Activated gamma-delta T cell treated with anti-CD3 and anti-CD28 coated beads, Interleukin-2, amount 50 U/mL, for 16 hours (primary cell): Measurements from ENCODE around the gene LZTS3.
"Not testable (repeated sequence)": the region's sequence is repeated elsewhere in the genome, so short reads cannot be mapped to it uniquely, and the experiment has no call there.

ENCODE experiments used
- DNase-seq: peaks from one replicate; pipeline ENCODE4 v3.0.0-alpha.2; 2020; ENCODE audit warnings: low read depth

Gene LZTS3

DNA sequence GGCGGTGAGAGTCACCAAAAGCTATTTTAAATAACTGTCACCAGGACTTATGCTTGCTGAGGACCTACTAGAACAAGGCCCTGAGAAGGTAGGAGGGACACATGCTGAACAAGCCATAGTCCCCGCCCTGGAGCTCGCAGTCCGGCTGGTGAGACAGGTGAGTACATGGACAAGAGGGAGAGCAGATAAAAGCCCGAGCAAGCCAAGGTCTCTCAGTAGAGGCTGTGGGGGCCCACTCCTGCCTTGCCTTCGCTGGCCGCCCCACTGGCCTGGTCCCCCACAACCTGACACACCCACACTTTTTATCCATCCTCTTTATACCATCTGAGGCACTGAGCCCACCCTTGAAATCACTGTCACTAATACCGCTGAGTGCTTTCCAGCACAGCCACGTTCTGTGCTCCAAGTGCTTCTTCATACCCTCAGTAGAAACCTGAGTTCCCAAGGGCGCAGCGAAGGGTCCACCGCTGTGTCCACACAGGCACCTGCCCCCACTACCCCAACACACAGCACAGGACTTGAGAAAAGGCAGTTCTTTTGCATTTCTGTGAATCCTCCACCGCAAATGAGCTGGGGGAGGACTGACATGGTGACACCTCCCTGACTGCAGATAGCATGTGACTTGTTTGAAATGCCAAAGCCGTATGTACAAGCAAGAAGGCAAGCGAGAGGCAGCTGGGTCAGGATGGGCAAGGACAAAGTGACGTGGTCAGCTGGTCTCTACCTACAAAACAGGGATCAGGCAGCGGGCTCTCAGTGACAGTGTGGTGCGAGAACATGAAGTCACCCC is 19.1 kb upstream of the LZTS3 start:
- DNase-seq: no peak

DNA sequence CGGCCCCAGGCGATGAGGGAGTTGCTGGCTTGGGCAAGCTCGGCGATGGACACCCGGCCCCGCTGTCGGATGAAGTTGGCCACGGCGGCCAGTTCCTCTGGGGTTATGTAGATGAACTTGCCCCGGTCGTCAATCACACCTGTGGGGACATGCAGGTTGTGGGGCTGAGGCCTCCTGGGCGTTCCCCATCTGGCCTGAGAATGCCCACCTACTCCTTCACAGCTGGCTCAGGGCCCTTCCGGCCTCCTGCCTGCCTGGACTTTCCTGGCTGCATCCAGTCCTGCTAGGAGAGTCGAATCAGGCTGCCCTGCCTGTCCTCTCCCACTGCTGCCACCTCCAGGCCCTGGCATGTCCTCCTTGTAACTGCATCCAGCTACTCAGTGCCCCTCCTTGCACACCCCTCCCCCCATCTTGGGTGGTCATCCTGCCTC is 17.3 kb upstream of the LZTS3 start:
- no peak for DNase-seq

DNA sequence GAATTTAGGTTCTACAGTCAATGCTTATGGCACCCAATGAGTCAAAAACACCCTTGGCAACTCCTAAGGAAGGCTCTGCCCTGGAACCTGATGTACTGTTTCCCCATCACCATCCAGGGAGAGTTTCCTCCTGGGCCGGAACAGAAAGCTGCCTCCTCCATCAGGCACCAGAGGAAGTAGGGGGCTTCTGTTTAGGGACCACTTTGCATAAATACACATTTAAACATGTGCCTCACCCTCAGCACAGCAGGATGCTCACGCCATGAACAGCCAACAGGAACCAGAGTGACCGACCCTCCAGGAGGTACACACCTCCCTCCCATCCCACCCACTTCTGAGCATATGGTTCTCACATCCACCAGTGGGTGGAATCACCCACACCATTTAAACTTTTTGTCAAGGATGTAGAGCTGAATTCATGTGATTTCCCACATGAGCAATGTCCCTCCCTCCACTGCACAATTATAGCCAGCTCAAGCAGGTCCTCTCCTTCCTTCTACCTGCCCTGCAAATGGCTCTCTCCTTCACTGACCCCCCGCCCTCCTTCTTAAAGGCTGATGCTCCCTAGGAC is 16.3 kb upstream of the LZTS3 start:
- DNase-seq: no peak

DNA sequence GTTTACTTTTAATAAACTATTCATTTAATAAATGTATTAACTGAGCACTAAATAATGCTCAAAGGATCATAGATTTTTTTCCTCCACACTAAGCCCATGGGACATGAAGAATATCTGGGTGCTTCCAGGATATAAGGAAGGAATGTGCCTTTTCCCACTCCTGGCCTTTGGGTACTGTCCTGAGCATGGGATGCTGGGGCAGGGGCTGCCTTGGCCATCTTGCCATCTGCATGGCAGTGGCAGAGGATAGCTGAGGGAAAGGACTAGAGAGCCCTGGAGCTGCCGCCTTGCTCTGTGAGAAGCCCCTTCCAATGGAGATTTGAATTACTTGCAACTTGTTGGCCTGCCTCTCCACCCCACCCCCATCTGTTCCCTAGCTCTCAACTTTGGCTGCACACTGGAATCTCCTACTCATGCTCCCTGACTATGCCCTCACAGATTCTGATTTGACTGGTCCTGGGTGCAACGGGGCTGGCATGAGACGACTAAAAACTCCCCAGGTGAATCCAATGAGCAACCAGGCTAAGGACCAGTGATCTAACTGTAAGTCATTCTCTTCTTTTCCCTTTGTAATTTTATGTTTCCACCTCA is 15.6 kb upstream of the LZTS3 start:
- DNase-seq: no peak

DNA sequence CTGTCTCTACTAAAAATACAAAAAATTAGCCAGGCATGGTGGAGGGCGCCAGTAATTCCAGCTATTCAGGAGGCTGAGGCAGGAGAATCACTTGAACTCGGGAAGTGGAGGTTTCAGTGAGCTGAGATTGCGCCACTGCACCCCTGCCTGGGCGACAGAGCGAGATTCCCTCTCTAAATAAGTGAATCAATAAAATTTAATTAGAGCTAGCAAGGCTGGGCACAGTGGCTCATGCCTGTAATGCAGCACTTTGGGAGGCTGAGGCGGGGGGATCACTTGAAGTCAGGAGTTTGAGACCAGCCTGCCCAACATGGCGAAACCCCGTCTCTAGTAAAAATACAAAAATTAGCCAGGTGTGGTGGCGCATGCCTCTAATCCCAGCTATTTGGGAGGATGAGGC is 14.5 kb upstream of the LZTS3 start:
- DNase-seq: not testable (repeated sequence)

DNA sequence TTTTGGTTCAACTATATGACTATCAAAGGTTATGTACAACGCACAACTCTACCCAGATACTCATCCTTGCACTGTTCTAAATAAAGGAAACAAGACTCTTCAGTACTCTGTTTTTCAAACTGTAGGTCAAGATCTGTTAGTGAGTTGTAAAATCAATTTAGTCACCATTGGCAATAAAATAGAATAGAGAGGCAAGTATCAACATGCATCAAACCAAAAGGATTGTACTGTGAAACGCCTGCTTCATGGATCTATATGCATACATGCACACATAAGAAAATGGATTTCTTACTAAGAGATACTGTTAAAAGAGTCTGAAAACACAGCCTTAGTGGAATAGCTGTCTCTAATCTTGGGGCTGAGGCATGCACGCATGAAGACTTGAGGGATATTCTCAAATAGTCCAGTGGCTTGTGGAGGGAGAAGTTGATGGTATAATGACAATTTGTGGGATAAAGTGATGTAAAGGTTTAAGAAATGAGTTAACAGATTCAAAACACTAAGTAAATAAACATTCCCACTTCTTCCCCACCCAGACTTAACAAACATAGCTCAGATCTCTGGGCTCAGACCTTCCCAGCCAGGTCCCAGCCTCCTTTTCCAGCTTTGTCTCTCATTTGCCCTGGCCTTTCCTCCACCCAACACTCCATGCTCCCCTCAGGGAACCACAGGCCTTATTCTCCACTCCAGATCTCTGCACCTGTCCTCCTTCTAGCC is 10.7 kb upstream of the LZTS3 start:
- no peak for DNase-seq

DNA sequence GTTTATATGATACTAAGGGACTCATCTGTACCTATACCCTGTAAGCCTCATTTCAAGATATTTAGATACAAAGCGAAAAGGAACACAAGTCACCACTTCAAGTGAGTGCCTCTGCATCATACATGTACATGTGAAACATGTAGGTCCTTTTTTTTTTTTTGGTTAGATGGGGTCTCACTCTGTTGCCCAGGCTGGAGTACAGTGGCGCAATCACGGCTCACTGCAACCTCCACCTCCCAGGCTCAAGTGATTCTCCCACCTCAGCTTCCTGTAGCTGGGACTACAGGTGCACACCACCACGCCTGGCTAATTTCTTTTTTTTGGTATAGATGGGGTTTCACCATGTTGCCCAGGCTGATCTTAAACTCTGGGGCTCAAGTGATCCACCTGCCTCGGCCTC is 9.1 kb upstream of the LZTS3 start:
- DNase-seq: not testable (repeated sequence)

DNA sequence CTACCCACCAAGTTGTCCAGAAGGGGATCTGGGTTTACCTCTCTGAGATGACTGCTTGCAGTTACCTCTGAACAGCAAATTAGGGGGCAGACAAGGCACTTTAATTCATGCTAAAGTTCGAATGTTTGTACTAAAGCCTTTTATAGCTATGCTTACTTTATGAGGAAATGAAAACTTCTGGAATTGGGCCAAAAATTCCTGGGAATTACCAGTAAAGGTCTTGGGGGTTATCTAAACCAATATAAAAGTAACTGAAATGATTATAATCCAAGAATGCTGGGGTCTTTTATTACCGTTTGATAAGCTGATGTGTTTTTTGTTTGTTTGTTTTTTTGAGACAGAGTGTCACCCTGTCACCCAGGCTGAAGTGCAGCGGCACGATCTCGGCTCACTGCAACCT is 7.9 kb upstream of the LZTS3 start:
- no peak for DNase-seq

DNA sequence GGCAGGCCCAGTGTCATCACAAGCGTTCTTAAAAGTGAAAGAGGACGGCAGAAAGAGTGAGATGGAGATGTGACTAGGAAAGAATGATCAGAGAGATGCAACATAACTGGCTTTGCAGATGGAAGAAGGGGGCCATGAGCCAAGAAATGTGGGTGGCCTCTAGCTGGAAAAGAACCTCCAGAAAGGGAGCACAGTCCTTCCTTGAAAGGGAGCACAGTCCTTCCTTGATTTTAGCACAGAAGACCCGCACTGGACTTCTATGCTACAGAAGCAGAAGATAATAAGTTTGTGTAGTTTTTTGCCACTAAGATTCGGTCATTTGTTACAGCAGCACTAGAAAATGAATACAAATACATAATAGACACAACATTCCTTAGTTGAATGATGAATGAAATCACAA is 7.0 kb upstream of the LZTS3 start:
- no peak for DNase-seq

DNA sequence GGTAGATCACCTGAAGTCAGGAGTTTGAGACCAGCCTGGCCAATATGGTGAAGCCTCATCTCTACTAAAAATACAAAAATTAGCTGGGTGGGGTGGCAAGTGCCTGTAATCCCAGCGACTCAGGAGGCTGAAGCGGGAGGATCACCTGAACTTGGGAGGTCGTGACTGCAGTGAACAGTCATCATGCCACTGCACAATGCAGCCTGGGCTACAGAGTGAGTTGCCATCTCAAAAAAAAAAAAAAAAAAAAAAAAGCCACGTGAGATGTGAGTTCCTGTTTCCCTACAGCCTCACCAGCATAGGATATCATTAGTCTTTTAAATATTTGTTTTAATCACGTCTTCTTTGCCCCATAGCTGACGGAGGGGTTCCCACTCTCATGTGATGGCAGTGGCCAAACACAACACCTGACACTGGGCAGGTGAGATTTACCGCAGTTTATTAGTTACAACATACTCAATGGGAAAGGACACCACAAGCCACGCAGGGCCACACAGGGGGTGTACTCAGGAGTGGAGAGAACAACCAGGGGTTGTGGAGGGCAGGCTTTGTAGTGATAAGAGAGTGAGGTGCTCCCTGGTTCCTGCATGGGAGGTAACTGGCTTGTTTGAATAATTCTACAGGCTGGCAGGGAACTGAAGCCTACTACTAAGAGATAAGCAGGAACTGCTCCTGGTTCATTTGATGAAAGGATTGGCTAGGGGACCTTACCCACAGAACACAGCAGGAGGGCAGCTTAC is 4.6 kb upstream of the LZTS3 start:
- no peak for DNase-seq

DNA sequence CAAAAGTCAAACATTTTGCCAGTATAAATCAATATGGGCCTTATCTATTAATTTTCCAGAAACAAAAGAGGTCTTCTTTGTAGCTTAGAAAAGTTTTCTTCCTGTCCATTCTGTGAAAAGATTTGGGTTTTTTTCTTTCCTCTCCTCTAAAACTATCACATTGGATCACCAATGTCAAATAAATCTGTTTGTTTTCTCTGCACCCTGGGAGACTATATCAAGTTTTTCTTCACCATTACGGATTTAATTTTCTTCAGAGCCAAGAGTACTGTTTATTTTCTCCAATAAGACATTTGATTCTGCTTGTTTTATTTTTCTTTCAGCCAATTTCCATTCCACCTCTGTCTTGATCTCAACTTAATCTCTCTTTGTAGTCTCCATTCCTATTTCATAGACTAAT is 1.9 kb upstream of the LZTS3 start:
- no peak for DNase-seq

DNA sequence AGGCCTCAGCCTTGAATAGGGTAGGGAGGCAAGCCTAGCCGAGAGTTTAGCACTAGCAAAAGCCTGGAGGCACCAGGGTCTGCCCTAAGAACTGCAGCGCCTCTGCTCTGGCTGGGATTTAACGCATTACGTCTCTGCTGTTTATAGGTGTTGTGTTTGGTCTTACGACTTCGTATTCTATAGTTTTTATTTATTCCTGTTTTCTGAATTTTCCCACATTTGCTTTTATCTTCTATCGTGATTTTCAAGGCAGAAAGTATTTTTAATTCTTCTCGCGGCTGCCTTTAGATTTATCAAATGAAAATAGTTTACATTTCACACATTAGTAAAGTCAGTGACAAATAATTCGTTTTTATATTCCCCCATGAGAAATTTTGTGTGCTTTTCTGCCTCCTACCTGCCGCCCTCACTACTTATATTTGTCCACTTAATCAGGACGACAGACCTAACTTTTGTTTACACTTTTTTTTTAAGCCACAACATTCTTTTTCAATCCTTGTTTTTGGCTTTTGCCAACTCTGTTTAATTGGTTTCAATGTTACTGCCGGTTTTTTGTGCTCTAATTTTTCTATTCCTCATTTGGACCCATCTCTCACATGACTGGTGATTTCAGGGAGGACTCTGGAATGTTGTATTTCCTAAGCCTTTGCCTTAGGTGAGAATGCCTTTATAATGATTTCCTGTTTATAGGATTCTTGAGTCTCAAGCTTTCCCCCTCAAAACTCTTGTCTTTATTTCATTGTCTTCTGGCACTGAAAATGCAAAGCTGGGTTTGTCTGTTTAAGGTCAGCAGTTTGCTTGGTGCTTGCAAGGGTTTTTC is 1.3 kb upstream of the LZTS3 start:
- no peak for DNase-seq

DNA sequence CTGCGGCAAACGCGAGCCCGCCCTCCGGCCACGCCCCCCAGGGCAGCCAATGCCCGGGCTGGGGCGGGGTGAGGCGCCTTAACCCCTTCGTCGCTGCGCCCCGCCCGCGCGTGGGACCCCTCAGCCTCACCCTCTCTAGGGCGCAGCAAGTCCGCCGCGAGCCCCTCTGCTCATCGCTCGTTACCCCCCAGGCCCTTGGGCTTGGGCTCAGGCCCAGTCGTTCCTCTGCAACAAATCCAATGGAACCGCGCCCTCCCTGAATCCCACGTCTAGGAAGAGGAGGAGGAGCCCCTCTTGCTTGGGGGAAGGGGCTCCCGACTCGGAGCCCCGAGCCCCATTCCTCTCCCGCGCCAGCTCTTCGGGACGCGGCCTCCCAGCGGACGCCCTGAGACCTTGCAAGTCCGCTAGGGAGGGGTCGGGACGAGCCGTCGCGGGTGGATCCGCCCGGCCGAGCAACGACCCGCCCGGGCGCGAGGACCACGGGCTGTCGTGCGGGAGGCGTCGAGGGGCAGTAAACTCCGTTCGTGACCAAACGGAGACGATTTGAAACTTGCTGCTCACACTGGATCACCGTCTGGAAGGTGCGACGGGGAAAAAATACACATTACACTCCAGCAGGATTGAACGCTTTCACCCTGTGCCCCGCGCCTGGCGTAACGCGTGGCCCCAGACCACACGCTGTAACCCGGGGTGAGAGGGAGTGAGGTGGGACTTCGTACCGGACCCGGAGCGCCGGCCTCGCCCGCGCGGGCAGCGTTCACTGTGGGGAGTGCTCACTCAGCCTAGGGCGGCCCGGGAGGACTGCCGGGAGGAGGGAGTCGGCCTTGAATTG is 477 bp upstream of the LZTS3 start:
- peak; percentile 84 for DNase-seq

DNA sequence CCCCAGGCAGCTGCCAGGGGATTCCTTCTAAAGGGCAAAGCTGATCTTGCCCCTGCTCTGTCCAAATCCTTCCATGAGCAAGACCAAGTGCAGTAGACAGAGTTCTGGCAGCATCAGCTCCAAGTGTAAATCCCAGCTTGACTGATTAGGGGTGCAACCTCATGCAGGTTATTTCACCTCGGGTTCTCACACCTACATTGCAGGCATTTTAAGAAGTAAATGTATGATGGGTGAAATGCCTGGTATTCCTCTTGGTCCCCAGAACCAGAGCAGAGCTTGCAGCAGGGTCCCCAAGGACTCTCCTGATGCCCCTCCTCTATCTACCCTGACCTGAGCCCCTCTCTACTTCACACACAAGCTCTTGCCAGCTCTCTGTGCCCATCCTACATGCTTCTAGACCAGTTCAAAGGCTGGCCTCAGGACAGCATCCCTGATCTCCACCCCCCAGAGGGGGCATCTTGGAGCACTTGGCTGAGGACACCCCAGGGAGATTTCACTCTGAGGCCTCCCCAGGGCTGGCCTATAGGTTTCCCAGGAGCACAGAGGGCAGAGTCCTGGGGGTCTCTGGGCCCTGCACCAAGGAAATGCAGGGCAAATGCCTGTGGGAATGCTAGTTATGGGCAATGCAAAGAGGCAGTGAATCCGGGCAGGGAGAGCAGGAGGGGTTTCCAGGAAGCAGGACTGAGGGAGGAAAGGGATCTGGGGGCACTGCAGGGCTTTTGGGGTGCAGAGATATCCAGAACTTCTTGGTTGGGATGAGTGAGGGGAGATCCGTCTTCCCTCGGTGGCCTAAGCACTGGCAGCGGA is 1.0 kb downstream of the LZTS3 start:
- DNase-seq: no peak

DNA sequence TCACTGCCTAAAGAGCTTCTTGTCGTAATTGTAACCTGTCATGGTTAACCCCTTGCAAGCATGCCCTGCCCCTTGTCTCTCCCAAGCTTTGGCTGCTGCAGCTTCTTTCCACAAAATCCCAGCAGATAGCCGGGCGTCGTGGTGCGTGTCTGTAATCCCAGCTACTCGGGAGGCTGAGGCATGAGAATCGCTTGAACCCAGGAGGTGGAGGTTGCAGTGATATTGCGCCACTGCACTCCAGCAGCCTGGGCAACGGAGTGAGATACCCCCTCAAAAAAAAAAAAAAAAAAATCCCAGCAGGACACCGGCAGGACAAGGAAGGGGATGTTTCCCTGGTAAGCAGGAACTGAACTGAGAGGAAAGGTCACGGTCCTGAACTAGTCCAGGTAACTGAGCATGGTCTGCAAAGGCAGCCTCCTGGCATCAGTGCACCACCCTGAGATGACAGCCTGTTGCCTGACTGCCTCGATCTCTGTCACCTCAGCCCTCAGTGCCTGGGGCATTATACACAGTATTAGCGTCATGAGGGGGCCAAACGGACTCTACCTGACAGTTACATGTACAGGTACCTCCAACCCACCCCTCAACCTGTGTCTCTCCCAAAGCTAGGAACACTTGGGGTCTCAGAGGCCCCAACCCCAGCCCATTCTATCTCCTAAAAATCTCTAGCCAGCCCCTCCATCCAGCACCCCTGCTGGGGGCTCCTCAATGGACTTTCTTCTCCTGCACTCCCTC is 1.8 kb downstream of the LZTS3 start:
- no peak for DNase-seq

DNA sequence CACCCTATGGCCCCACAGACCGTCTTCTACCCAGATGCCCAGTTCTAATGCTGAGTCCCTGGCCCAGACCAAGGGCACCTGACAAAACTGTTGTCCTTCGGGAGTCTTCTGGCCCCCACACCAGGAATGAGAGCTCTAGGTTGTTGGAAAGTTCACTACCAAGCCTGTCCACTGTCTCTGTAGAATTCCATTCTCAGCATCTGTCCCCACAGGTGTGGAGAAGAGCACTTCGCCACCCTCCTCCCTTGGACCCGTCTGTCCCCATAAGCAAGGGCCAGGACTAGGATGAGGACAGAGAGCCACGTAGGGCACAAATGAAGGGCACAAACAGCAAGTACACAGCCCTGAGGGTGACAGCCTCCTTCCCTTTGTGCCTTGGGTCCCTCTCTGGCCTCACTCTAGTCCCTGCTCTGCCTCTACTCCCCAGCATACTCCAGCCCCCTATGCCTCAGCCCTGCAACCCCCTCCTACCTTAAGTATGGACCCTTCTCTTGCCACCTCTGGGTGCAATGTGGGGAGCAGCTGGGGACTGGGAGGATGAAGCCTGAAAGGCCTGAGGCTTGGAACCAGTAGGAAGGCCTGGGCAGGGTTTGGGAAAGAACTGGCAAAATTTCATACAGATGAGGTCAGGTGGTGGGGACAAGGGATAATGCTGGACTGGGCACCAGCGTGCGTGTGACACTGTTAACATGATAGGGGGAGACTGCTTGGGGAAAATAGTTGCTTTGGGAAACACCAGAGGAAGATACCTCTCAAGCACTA is 4.3 kb downstream of the LZTS3 start:
- DNase-seq: no peak

DNA sequence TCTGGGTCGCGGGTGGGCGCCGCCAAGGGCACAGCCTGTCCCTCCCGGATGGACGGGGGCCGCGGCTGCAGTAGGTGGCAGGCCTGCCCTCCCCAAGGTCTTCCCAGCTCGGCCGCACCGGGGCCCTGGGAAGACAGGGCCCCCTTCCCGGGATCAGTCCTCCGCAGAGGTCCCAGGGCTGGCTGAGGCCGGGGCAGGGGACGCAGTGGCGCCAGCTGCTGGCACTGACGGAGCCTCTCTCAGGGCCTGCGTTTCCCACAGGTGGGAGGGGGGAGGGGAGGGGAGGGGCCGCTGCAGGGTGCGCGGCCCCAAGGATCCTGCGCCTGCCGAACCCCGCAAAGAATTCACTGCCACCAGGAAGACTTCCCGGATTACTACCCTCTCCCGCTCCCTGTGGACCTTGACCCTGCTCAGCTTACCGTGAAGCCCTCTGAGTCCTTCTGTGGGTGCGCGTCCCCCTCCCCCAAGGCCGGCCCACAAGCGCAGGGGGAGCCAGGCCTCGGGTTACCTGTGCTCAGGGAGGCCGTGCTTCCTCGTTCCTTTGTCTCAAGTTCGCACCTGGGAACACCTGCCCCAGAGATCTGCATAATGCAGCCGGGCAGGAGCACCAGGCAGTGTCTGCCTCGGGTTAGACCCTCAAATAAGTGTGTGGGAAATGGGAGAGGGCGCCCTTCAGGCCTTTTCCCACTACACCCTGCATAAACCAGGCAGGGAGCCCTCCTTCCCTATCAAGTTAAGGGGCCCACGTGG is 5.1 kb downstream of the LZTS3 start:
- no peak for DNase-seq

DNA sequence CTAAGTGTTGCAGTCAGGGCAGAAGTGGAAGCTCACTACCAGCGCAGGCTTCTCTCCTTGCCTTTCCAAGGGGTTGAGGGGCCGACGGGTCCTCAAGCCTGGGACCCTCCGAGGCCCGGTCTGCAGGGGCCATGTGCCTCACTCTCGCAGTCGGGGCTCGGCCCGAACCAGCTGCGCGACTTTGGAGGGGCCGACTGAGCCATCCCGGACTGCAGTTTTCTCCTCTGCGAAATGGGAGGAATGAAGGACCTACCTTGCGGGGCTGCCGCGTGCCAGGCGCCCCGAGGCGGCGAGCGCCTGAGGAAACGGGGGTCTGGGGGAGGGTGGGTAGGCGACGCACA is 5.6 kb downstream of the LZTS3 start:
- no peak for DNase-seq
